Measurements from ENCODE around the gene CGRRF1. TPM values are rescaled to one million over a fixed set of nuclear protein-coding genes. Genes with fewer than 3 reads are reported as not detected.

The CGRRF1 gene
- total RNA-seq, 1 donor from 2014 or later = 22.5 TPM

- intact Hi-C loops (cut with DNase I) = no loop called here
- TF ChIP-seq CTCF (IDR thresholded peaks at IDR 0.05) = no peak
- H3K4me3 ChIP-seq = peak overlapping the region; percentile 89
- no peaks in the 10 kb centered on the region for H3K9me3 ChIP-seq
- ATAC-seq = no peak
- no peak for DNase-seq
- H3K4me1 ChIP-seq = peaks cover 12% of the 10 kb centered on the region
- peak overlapping the region; percentile 94 for H3K27ac ChIP-seq
- no peaks in the 10 kb centered on the region for H3K36me3 ChIP-seq
- H3K27me3 ChIP-seq = no peaks in the 10 kb centered on the region
Measured at GRCh38 chr14:54489731-54490444, 19.8 kb upstream of the CGRRF1 start.

GRCh38 chr14:54490445-54491175, 19.1 kb upstream of the CGRRF1 start:
- DNase-seq = no peak
- ATAC-seq = no peak
- Histone ChIP-seq H3K27me3 (no peaks in the 10 kb centered on the region), H3K4me1 (peaks cover 12% of the 10 kb centered on the region), H3K4me3 (no peak overlapping the region), H3K36me3 (no peaks in the 10 kb centered on the region), H3K9me3 (no peaks in the 10 kb centered on the region), H3K27ac (no peak overlapping the region)
- intact Hi-C loops (cut with DNase I) = no loop called here
- no peak for TF ChIP-seq CTCF (IDR thresholded peaks at IDR 0.05)

- Histone ChIP-seq H3K27me3 (no peaks in the 10 kb centered on the region), H3K36me3 (no peaks in the 10 kb centered on the region), H3K9me3 (no peaks in the 10 kb centered on the region), H3K4me3 (no peak overlapping the region), H3K27ac (no peak overlapping the region), H3K4me1 (peaks cover 7% of the 10 kb centered on the region)
- intact Hi-C loops (cut with DNase I) = no loop called here
- no peak for TF ChIP-seq CTCF (IDR thresholded peaks at IDR 0.05)
- no peak for DNase-seq
- no peak for ATAC-seq
Measured at GRCh38 chr14:54493293-54493692, 16.4 kb upstream of the CGRRF1 start.

DNA sequence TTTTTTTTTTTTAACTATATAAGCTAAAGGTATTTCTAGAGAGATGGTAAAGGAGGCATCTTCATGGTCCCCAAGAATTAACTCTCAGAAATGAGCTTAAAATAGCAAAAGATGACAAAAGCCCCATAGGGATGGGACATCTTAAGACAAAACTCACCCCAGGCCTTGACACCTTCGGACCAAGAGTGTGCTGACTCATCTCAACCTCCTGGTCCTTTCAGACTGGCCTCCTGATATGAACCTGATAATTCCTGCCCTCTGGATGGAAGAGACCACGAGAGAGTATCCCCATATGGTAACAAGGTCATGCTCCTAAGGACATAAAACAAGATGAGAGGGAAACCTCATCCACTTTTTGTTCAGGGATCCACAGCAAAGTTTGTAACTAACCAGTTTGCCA, 12.5 kb upstream of the CGRRF1 start:
- Histone ChIP-seq H3K27me3 (no peaks in the 10 kb centered on the region), H3K4me1 (no peaks in the 10 kb centered on the region), H3K27ac (no peak overlapping the region), H3K4me3 (no peak overlapping the region), H3K36me3 (no peaks in the 10 kb centered on the region), H3K9me3 (no peaks in the 10 kb centered on the region)
- TF ChIP-seq CTCF (IDR thresholded peaks at IDR 0.05) = no peak
- intact Hi-C loops (cut with DNase I) = no loop called here
- DNase-seq (no peak), ATAC-seq (no peak)

GRCh38 chr14:54498095-54498531, 11.6 kb upstream of the CGRRF1 start:
- ATAC-seq (no peak), DNase-seq (no peak)
- no peak for TF ChIP-seq CTCF (IDR thresholded peaks at IDR 0.05)
- Histone ChIP-seq H3K9me3 (no peaks in the 10 kb centered on the region), H3K27ac (no peak overlapping the region), H3K27me3 (no peaks in the 10 kb centered on the region), H3K36me3 (no peaks in the 10 kb centered on the region), H3K4me1 (no peaks in the 10 kb centered on the region), H3K4me3 (no peak overlapping the region)
- intact Hi-C loops (cut with DNase I) = no loop called here

Measured in upper lobe of right lung (tissue), 1 donor.